Endometrium (tissue), 2 donors: ENCODE data around the gene KCNK13.
"Not testable (repeated sequence)": the region's sequence is repeated elsewhere in the genome, so short reads cannot be mapped to it uniquely, and the experiment has no call there.

Experiments used
- FAIRE-seq: peaks from 2 replicates; lab custom pipeline; 2012; peaks lifted over from hg19 to GRCh38; lab: Jason Lieb, UNC
- donor health status: control.
- donor health status: control.

KCNK13 gene

GRCh38 chr14:90061685-90062126 is at the start of gene KCNK13:
KCNK13 (plus strand) TSS chr14:90061994; CDS start chr14:90062206, 212 bp downstream.
- FAIRE-seq = no peak

GRCh38 chr14:90017371-90017770 is 44.4 kb upstream of the KCNK13 start:
- no peak for FAIRE-seq

GRCh38 chr14:90019824-90020523 is 41.8 kb upstream of the KCNK13 start:
- no peak for FAIRE-seq

GRCh38 chr14:90023176-90023896 is 38.5 kb upstream of the KCNK13 start:
- no peak for FAIRE-seq

GRCh38 chr14:90024910-90025309 is 36.9 kb upstream of the KCNK13 start:
- FAIRE-seq = no peak

- FAIRE-seq = not testable (repeated sequence)
Measured at GRCh38 chr14:90026608-90027007, 35.2 kb upstream of the KCNK13 start.

GRCh38 chr14:90027842-90028241 is 34.0 kb upstream of the KCNK13 start:
- no peak for FAIRE-seq

GRCh38 chr14:90034156-90034555 is 27.6 kb upstream of the KCNK13 start:
- no peak for FAIRE-seq

- no peak for FAIRE-seq
Measured at GRCh38 chr14:90034835-90035525, 26.8 kb upstream of the KCNK13 start.

GRCh38 chr14:90039253-90040010 is 22.4 kb upstream of the KCNK13 start:
- no peak for FAIRE-seq

- FAIRE-seq = no peak
Measured at GRCh38 chr14:90040411-90040810, 21.4 kb upstream of the KCNK13 start.

GRCh38 chr14:90042496-90043252 is 19.1 kb upstream of the KCNK13 start:
- FAIRE-seq = no peak

- no peak for FAIRE-seq
Measured at GRCh38 chr14:90045616-90046015, 16.2 kb upstream of the KCNK13 start.

GRCh38 chr14:90049390-90049789 is 12.4 kb upstream of the KCNK13 start:
- no peak for FAIRE-seq

GRCh38 chr14:90050271-90050670 is 11.5 kb upstream of the KCNK13 start:
- FAIRE-seq = no peak

- no peak for FAIRE-seq
Measured at GRCh38 chr14:90053044-90053443, 8.8 kb upstream of the KCNK13 start.

- FAIRE-seq = no peak
Measured at GRCh38 chr14:90054803-90055202, 7.0 kb upstream of the KCNK13 start.

GRCh38 chr14:90056826-90057225 is 5.0 kb upstream of the KCNK13 start:
- no peak for FAIRE-seq

- no peak for FAIRE-seq
Measured at GRCh38 chr14:90058876-90059458, 2.8 kb upstream of the KCNK13 start.

GRCh38 chr14:90060312-90060964 is 1.4 kb upstream of the KCNK13 start:
- FAIRE-seq = no peak
